ENCODE data around the gene RGS11. TPM values are rescaled to one million over a fixed set of nuclear protein-coding genes. Genes with fewer than 3 reads are reported as not detected.

Gene RGS11
- total RNA-seq, 1 experiment from 2014 or later, result 2.9 TPM

DNA sequence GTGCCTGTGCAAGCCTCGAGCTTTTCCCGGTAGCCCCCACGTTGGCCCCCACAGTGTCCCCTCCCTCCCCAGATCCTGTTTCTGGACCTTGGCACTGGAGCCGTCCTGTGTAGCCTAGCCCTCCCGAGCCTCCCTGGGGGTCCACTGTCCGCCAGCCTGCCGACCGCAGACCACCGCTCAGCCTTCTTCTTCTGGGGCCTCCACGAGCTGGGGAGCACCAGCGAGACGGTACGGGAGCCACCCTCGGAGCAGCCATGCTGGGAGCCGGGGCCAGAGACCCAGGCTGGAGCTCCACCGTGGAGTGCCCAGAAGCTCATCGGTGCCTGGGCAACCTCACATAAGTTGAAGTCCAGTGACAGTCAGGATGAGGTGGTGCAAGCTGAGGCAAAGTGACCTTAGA lies 11.8 kb downstream of the RGS11 start:
- no peak overlapping the region for H2BK15ac ChIP-seq (ENCODE audit: low read depth, low read length)
- no peak overlapping the region for H4K5ac ChIP-seq (ENCODE audit: insufficient read length, low read depth, low read length)
- peaks cover 11 to 46% (median 20%) of the 10 kb centered on the region in 3 experiments; a peak in 6 of 7 replicates for H3K36me3 Mint-ChIP-seq (ENCODE audit: insufficient read depth in 1 of 3, low read depth in 3 of 3)
- no peak overlapping the region for H4K91ac ChIP-seq (ENCODE audit: insufficient read length, low read depth, low read length)
- no peak overlapping the region for H3K27ac Mint-ChIP-seq
- no peaks in the 10 kb centered on the region for H3K9me3 ChIP-seq (ENCODE audit: control insufficient read depth, low read depth, low read length)
- H3K23ac ChIP-seq (ENCODE audit: insufficient read length, low read depth, low read length), result no peak overlapping the region
- no peak overlapping the region for H3K9ac ChIP-seq (ENCODE audit: extremely low read depth, insufficient read length, low read length)
- no peak overlapping the region for H2BK120ac ChIP-seq (ENCODE audit: low read depth, low read length, poor library complexity, severe bottlenecking)
- TF ChIP-seq, protein P1, sequence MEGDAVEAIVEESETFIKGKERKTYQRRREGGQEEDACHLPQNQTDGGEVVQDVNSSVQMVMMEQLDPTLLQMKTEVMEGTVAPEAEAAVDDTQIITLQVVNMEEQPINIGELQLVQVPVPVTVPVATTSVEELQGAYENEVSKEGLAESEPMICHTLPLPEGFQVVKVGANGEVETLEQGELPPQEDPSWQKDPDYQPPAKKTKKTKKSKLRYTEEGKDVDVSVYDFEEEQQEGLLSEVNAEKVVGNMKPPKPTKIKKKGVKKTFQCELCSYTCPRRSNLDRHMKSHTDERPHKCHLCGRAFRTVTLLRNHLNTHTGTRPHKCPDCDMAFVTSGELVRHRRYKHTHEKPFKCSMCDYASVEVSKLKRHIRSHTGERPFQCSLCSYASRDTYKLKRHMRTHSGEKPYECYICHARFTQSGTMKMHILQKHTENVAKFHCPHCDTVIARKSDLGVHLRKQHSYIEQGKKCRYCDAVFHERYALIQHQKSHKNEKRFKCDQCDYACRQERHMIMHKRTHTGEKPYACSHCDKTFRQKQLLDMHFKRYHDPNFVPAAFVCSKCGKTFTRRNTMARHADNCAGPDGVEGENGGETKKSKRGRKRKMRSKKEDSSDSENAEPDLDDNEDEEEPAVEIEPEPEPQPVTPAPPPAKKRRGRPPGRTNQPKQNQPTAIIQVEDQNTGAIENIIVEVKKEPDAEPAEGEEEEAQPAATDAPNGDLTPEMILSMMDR (conservative IDR thresholded peaks at IDR 0.05), result no peak
- no peak overlapping the region for H3K18ac ChIP-seq (ENCODE audit: insufficient read length, low read depth, low read length)
- no peak overlapping the region for H3K4me2 ChIP-seq (ENCODE audit: insufficient read depth, insufficient read length, low read length)
- no peak overlapping the region for H4K8ac ChIP-seq (replicated peaks; ENCODE audit: insufficient read length, low read depth, low read length)
- no peaks in the 10 kb centered on the region for H4K20me1 ChIP-seq (ENCODE audit: control insufficient read depth, insufficient read depth, insufficient read length)
- no peak overlapping the region for H2BK20ac ChIP-seq (ENCODE audit: low read depth, low read length, poor library complexity, severe bottlenecking)
- no peak overlapping the region for H3K14ac ChIP-seq (ENCODE audit: insufficient read depth, low read length)
- no peaks in the 10 kb centered on the region for H3K79me1 ChIP-seq (ENCODE audit: insufficient read depth, low read depth, low read length, poor library complexity, severe bottlenecking)
- no peaks in the 10 kb centered on the region for H3K27me3 Mint-ChIP-seq (ENCODE audit: low read depth)
- no peak overlapping the region for H2AFZ ChIP-seq (ENCODE audit: low read length)
- no peaks in the 10 kb centered on the region for H3K27me3 ChIP-seq (ENCODE audit: insufficient read depth, low read length)
- no peak overlapping the region for H3K4ac ChIP-seq (ENCODE audit: low read depth, low read length)
- no peak for DNase-seq
- H3K4me3 Mint-ChIP-seq, result no peak overlapping the region
- H2BK12ac ChIP-seq (ENCODE audit: insufficient read length, low read depth, low read length), result no peak overlapping the region
- no peak overlapping the region for H3T11ph ChIP-seq (ENCODE audit: low read length)
- no peaks in the 10 kb centered on the region for H3K23me2 ChIP-seq (ENCODE audit: insufficient read length, low read depth, low read length, poor library complexity, severe bottlenecking)
- no CpG with 5 or more reads among the region's 17 CpGs for WGBS (ENCODE audit: extremely low coverage, insufficient read length, low lambda C conversion rate)
- H2AK5ac ChIP-seq (ENCODE audit: insufficient read length, low read length), result no peak overlapping the region
- H2BK5ac ChIP-seq (ENCODE audit: insufficient read length, low read length), result no peak overlapping the region
- no peaks in the 10 kb centered on the region for H3K9me3 Mint-ChIP-seq
- no peak overlapping the region for H3K27ac ChIP-seq (ENCODE audit: insufficient read length, low read depth, low read length)
- no peaks in the 10 kb centered on the region for H3K4me1 ChIP-seq (ENCODE audit: insufficient read depth, low read length)
- H3K4me1 Mint-ChIP-seq, result peaks cover 0 to 6% of the 10 kb centered on the region in 2 experiments; a peak in 1 of 4 replicates
- H3K79me2 ChIP-seq (ENCODE audit: insufficient read depth, low read length), result no peaks in the 10 kb centered on the region
- no peak overlapping the region for H3K56ac ChIP-seq (ENCODE audit: insufficient read length, low read depth, low read length)
